ENCODE measurements around the gene PUM2.

The PUM2 gene

DNA sequence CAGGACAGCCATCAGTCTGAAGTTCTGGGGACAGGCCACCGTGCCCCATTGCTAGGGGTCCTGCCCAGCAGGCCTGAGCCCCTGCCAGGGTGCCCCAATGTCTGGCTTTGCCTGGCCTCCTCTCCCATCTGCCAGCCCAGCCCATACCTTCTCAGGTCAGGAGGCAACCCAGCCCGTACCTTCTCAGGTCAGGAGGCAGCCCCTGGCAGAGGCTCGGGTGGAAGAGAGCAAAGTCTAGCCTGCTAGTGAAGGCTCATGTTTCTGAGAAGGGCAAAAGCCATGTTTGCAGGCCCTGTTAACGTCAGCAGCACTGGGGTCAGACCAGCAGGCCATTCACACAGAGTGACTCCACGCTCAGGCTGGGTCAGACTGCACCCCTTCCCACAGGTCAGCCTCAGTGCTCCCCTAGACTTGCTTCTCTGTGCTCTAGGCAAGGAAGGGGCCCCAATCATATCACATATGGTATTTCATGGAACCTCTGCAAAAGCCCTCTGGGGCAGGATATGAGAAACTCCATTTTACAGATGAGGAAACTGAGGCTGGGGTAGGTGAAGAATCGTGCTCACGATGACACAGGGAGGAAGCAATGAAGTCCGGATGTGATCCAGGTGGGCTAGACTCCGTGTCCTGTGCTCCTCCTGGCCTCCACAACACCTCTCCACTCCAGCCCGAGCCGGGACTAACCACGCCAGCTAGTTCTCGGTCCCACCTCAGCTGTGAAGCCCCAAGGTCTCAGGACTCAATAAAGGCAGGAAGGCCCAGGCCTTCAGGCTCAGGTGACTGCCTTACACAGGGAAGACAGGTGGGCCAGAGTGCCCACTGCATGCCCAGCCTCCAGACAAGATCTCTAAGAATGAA is 135.2 kb downstream of the PUM2 start:
- FAIRE-seq = no peak

DNA sequence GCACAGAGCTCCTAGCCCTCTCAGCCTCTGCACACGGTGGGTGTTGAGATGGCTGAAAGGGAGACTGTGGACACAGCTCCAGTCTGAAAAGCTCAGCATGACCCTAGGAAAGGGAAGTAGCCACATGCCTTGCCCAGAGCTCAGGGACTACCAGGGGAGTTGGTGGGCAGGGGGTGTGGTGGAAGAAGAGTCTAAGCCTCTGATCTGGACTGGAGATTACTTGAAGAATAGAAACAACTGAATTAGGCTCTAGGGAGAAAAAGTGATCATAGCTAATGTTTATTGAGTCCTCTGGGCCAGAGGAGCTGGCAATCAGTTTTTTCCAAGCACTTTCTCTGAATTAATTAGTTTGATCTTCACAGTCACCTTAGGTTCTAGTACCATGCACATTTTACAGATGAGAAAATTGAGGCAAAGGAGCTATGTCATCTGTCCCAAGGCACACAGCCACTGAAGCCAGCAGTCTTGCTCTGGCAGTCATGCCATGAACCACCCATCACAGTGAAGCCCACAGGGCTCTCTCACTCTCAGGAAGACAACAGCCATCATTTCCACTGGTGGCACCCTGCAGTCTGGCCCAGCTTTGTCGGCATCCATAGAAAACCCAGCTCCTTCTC is 136.0 kb downstream of the PUM2 start:
- FAIRE-seq = no peak

DNA sequence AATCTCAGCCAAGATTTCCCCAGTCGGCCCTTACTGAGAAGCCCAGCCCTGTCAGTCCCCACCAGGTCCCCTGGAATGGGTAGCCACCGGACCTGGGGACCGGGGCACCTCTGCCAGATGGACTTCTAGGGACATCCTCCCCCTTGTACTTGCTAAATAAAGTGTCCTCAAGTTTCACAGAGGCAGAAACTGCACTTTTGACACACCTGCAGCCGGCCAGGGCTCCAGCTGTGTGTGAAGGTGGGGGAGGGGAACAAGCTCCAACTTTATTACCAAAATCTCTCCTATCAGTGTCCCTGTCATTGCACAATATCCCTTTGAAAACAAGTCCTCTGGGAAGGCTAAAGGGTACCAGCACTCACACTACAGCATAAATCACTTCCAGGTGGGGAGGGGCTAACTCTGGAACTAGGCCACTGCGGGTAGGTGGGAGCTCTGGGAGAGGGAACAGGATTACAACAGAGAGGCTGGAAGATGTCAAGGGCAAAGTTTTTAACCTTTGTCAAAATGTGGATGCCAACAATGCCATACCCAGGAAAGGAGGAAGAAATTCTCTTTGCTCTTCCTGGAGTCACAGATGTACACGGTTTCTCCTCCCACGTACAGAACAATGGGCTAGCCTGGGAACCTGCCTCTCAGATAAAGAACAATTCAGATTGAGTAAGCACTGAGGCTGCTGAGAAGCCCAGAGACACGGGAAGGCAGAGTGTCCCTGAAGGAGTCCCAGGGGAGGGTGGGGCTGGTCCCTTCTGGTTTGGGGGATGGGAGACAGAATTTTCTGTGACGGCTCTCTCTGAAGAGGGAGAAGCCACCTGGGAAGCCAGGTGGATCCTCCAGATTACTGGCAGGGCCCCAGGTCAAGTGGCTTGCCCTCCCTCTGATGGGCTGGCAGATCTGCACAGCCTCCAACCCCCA is 136.7 kb downstream of the PUM2 start:
- no peak for FAIRE-seq

DNA sequence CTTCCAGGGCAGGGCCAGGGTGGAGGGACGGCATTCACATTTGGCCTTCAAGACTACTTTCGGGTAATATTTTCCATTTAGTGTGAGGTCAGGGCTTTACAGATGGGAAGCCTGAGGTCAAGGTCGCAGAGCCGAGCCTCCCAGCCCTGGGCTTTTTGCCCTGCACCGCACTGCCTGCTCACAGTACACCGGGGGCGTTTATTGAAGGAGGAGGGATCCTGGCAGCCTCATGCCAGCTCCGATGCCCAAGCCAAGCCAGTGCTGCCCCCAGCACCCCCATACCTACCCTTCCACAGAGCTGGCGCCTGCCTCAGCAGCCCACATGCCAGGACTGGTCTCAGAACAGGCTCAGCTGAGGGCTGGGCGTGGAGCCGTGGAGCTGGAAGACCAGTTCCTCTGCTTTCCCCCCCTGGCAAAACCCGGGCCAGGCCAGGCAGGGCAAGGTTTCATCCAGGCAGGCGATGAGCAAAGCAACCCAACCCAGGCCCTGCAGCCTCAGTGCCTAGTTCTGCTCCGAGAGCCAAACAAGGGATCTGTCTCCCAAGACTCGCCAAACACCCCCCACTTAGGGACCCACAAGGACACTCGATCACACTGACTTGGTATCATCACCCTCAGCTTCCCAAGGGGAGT is 137.7 kb downstream of the PUM2 start:
- no peak for FAIRE-seq

DNA sequence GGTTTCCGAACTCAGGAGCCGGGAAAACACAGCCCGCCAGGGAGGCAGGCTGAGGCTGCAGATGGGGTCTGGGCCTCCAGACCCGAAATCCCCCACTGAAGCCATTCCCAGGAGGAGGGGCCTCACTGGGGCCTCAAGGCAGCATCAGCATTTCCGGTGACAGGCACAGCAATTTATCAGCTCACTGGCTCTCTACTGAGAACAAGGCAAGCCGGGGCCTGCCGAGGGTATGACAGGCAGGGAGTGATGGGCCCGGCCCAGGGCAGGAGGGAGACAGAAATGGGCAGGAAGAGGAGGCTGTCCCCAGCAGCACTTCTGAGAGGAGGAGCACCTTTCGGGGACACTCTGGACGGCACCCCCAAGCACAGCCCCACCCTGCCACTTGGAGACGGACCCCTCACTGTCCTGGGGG is 138.2 kb downstream of the PUM2 start:
- no peak for FAIRE-seq

DNA sequence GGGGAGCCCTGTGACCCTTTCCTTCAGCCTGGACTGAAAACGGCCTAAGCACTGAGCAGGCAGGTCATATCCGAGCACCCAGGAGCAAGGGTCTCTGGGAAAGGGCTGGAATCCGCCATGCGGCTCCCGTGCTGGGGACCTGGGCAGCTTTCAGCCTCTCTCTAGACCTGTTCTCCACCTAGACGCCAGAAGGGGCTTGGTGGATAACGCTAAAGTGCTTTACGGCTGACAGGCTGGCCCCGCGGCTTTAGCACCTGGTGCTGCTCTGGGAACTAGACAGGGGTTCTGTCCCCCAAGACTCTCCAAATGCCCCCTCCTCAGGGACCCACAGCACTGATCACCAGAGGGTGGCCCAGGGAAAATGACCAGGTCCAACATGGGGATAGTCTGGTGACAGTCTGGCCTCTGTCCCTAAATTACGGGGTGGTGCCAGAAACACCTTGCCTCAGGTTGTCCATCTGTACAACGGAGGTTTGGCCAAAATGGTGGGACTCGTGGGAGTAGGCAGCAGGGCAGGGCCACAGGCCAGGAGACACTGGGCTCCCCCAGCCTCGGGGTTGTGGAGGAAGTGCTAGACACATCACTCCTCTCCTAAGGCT is 138.7 kb downstream of the PUM2 start:
- no peak for FAIRE-seq

DNA sequence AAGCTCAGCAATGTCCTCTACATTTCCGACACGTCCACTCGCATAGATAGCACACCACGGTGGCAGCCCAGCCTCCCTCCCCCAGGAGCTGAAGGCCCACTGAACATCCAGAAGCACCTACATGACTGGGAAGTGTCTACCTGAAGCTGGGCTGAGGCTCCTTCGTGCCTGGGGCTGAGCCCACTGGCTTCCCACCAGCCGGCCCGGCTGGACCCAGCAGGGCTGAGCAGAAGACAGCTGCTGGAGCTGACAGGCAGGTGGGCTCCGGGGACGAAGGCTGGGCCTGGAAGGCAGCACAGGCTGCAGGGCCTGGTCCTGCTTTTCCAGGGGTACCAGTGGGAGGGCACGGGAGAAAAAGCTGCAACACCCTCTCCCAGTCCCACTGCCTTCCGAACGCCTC is 139.2 kb downstream of the PUM2 start:
- FAIRE-seq = no peak

DNA sequence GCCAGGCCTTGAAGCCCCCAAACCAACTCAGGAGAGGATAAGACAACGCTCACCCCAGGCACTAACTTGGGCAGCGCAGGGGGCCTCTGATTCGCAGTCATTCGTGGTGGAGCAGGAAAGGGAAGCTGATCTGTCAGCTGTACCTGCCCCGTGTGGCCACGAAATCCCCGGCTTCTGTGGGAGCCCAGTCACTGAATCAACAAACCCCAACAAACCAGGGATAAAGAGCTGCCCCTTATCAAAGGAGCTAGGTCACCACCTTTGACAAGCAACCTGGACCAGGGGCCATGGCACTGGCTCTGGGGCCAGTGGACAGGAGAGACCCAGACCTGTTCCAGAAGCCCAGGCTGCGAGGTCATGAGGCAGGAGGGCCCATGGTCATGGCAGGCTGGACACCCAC is 140.2 kb downstream of the PUM2 start:
- no peak for FAIRE-seq

DNA sequence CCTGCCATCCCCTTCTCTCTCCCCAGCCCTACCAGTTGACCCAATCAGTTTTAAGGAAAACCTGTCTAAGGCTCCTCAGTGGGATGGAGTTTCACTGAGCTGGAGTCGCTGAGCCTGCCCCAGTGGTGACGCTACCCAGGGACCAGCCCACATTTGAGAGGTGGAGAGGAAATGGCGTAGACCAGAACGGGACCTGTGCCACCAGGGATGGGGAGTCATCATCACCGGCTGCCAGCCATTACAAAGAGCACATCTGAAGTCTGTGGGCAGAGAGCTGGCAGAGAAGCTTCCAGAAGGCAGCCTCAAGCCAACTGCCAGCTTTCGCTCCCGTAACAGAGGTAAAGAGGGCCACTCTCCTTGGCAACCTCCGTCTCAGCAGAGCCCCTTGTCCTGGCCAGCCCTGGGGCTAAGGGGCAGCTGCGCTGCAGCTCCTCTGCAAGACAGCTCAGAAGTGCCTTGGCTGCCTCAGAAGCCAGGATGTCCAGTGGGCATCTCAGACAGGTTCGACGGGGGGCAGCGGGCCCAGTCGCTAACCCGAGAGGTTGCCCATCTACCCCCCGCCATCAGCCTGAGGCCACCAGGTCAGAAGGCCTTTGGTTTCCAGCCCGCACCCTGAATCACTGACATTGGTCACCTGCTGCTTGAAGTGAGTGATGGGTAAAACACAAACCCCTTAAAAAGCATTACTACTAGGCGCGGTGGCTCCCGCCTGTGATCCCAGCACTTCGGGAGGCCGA is 141.1 kb downstream of the PUM2 start:
- FAIRE-seq = no peak

DNA sequence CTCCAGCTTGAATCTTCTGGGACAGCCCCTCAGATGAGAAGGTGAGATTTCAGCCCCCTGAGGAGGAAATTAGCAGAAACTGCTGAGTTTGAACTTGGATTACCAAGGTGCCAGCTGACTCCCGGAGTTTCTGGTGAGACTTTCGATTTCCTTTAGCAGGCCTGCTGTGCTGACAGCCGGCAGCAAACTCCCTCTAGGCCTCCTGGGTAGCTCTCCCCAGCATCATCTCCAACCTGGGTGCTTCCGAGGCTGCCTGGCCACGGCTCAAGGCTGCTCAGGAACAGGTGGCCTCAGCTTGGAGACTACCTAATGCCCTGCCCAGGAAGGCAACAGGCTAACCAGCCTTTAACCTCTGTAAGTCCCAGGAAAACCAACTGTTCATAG is 142.2 kb downstream of the PUM2 start:
- FAIRE-seq = no peak

DNA sequence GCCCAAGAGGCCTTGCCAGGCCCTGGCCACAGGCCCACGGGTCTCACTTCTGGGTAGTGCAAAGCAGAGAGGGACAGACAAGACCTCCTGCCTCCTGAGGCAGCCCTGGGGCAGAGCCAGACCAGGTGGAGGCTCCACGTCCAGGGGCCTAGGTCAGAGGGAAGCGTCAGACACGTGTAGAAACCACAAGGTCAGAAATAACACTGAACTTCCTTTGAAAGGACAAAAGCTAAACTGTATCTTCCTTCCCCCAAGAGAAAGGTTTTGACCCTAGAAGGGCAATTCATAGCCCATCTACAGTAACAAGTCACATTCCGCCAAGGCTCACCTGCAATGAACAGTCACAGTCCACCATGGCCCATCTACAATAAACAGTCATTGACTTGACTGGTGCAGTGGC is 143.6 kb downstream of the PUM2 start:
- no peak for FAIRE-seq

DNA sequence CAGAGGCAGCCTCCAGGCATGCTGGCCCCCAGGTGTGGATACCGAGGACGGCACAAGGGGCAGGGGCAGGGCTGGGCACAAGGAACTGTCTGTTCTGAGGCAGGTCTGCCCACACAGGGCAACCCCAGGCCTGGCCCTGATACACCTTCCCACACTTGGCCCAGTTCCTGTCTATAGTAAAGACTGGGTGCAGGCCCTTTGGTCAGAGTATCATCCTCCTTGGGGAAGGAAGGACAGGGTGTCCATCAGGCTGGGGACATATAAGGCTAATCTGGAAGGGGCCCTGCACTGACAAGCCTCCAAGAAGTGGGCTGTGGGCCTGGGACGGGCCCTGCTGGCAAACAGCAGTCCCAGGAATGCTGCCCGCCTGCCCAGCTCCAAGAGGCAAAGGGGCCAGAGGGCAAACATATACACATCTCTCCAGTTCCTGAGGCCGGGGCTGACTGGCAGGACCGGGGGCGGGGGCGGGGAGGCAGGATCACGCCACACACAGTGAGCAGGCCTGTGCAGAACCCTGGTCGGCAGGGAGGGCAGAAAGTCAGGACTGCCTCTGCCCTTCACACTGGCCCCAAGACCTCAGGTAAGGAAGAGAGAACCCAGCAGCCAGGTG is 144.6 kb downstream of the PUM2 start:
- FAIRE-seq = no peak

DNA sequence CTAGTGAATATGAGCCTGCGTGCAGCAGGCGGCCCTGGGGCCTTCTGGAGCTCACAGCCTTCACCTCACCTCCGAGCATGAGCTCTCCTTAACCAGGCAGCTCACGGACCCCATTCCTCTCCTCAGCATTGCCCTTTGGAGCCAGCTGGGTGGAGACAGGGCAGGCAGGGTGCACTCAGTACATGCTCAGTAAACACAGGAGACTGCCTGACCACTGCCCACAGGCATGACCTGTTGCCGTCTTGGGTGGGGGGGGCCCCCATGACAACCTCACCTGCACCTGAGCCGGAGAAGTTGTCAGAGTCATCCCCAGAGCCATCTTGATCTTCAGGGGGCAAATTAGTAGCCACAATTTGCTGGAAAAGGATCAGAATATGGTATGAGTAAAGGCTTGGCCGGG is 145.6 kb downstream of the PUM2 start:
- no peak for FAIRE-seq

DNA sequence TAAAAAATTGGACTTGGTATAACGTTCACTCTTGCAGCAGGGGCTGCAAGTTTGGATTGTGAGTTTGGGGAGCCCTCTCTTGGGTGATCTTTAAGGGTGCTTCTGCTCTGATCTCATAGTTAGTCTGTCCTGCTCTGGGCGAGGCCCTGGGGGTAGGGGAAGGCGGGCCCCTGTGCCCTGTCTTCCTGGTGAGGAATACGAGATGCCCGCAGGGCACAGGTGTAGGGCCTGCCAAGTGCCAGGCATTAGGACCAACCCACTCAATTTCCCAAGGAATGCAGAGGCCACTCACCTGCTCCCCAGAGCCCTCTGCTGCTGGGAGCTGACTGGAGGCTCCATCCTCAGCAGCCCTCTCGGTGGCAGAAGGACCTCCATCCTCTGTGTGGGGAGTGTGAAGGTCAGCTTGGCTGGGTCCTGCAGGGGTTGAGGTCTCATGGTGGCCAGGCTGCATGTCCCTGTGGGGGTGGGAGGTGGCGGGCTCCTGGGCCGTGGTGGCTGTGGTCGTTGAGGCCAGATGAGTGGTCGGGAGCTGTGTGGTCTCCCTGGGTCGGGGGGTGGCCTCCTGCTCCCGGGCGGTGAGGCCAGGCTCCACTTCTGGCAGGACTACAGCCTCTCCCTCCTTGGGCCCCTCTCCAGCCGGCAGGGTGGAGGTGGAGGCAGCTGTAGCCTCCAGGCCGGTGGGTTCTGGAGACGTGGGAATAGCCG is 147.0 kb downstream of the PUM2 start:
- no peak for FAIRE-seq

DNA sequence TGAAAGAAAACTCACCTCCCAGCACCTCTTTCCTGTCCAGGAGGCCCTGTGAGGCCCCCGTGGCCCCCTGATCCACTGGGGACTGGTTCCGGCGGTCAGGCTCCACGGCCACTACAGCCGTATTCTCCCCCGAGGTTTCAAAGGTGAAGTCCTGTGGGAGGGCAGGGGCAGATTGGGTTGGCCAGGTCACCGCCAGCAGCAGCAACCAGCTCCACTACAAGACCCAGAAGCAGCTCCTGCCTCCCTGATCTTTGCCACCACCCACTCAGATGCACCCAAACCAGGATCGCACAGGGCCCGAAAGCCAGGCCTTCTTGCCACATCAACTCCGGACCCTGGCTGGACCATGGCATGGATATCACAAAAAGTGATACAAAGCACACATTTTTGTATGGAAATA is 147.6 kb downstream of the PUM2 start:
- FAIRE-seq = no peak

DNA sequence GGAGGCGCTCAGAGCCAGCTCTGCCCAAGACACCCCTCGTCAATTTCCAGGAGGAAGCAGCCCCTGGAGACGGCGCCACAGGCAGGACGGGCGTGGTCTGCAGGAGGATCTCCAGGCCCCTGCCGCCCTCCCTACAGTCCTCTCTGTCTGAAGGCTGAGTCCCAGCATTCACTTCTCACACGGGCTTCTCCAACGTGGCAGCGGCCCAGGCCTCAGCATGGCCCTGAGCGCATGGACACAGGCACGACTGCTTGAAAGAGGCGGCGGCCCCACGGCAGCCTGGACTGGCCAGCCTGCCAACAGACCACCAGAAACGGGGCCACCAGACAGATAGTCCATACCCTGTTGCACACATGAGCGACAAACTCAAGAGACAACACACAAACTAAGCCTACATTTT is 149.0 kb downstream of the PUM2 start:
- no peak for FAIRE-seq

DNA sequence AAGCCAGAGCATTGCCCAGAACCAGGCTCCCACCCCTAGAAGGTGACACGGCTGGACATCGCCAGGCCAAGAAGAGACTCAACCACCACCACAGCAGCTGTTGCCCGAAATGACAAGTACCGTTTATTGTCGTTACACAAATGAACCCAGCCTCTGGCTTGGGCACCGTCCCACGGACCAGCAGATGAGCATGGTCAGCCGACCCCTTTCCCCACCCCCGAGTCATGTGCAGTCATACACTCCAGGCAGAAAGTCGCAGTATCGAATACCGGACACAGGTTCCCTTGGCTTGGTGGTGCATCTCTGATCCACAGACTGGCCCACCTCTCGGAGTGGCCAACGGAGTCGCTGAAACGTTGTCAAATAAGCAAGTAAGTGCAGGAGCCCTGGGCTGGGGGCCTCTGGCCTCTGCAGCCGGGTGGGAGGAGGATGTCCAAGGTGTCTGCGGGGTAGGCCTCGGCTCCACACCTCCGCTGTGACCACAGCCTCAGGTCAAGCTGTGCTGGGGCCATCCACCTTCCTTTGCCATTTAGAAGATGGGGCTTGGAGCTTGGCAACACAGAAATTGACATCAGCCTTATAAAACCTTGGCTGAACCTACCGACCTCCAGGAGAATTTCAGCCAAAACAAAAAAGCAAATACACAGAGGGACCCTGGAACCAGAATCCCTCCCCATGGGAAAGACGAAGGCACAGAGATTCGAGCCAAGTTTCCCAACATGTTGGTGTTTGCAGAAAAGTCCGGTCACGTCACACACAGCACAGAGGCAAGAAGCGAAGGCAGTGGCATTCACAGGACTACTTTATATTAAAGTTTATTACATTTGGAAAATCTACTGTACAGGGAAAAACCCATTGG is 149.7 kb downstream of the PUM2 start:
- FAIRE-seq = no peak

DNA sequence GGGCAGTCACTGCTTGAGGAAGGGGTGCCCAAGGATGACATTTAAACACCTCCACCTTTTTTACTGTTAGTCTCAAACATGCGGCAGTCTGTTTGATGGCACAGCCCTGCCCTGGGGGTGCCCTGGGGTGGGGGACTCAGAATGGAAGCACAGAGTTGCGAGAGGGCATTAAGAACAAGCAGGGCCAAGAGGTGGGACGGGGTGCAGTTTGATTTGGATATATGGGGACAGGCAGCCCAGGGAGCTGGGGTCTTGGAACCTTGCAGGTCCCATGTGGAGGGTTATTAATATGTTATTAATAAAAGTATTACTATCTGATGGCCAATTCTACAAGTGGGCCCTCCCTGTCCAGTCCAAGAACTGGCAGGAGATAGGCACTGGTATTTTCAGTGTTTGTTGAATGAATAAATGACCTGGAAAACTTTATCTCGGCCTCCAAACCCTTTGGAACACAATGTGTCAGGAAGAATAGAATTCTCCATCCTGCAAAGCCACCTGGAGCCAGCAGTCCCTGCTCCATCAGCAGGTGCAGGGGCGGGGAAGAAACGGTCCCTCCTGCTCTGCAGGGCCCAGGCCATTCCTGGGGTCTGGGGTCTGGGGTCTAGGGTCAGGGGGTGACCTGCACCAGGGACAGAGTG is 150.9 kb downstream of the PUM2 start:
- no peak for FAIRE-seq

Data from islet of Langerhans (tissue), 1 donor.